ENCODE data around the gene SLC2A11. TPM values are rescaled to one million over a fixed set of nuclear protein-coding genes. Genes with fewer than 3 reads are reported as not detected.
A peak's percentile ranks its signal among the peaks of the same experiment; 100 is the strongest.

SLC2A11 gene
- total RNA-seq, 1 experiment from 2014 or later: 17.2 TPM

- TF ChIP-seq MAX (IDR thresholded peaks at IDR 0.05): no peak
- no peak for TF ChIP-seq EZH2 (IDR thresholded peaks at IDR 0.05)
- TF ChIP-seq YY1 (IDR thresholded peaks at IDR 0.05; ENCODE audit: extremely low read depth, insufficient replicate concordance, low read depth, low read length): no peak
Observed at GRCh38 chr22:23837911-23838680, 19.6 kb upstream of the SLC2A11 start (continued).

- Histone ChIP-seq H3K9me3 (ENCODE audit: control insufficient read depth in 1 of 2, insufficient read depth in 1 of 2, low read depth in 1 of 2, low read length in 2 of 2) (no peaks in the 10 kb centered on the region), H2AFZ (ENCODE audit: low read depth, low read length, poor library complexity, severe bottlenecking) (no peak within 1 kb of the TSS), H3K4me1 (ENCODE audit: control insufficient read depth in 1 of 2, insufficient read depth in 2 of 2, low read length in 2 of 2) (no peaks in the 10 kb centered on the region), H3K36me3 (ENCODE audit: control insufficient read depth in 1 of 2, insufficient read depth in 2 of 2, low read length in 2 of 2) (peaks cover 0 to 2% of the 10 kb centered on the region in 2 experiments; a peak in 2 of 4 replicates), H3K9ac (ENCODE audit: low read length) (no peak within 1 kb of the TSS), H3K4me2 (ENCODE audit: low read length) (no peak within 1 kb of the TSS), H4K20me1 (ENCODE audit: insufficient read depth) (no peaks in the 10 kb centered on the region), H3K27me3 (ENCODE audit: insufficient read depth, low read length) (no peaks in the 10 kb centered on the region), H3K79me2 (ENCODE audit: insufficient read depth, low read length) (no peaks in the 10 kb centered on the region), H3K27ac (ENCODE audit: low read depth, low read length) (no peak within 1 kb of the TSS), H3K4me3 (replicated peaks in 1 of 2; ENCODE audit: low read depth in 1 of 2, low read length in 2 of 2) (no peak within 1 kb of the TSS), H3K9me2 (ENCODE audit: insufficient read depth) (no peaks in the 10 kb centered on the region)
- no TSS peak for BruUV-seq (replicated peaks)
- no peak for DNase-seq (ENCODE audit: low read depth, low spot score)
- peak; percentile 46 for ATAC-seq
- ChIA-PET RAD21 (ENCODE audit: low non-redundant PET in 1 of 2, low total read pairs in 2 of 2, uncharacterized antibody in 2 of 2, unreplicated experiment in 2 of 2) (no interaction called here), POLR2A (no interaction called here), CTCF (no interaction called here)
- TF ChIP-seq ZFX (IDR thresholded peaks at IDR 0.05) (no peak), FOSL1 (IDR thresholded peaks at IDR 0.05; ENCODE audit: low read depth) (no peak), JUND (IDR thresholded peaks at IDR 0.05) (no peak), POLR2A (IDR thresholded peaks at IDR 0.05; ENCODE audit: borderline replicate concordance, extremely low read depth, insufficient read depth, insufficient read length) (no peak), SRF (IDR thresholded peaks at IDR 0.05; ENCODE audit: low read depth) (no peak), SIN3A (IDR thresholded peaks at IDR 0.05; ENCODE audit: low read depth) (no peak), EZH2 (IDR thresholded peaks at IDR 0.05) (no peak), CTCF (IDR thresholded peaks at IDR 0.05 in 2 of 3, conservative IDR thresholded peaks at IDR 0.05 in 1 of 3; ENCODE audit: borderline replicate concordance in 1 of 3, insufficient read depth in 1 of 3, low read depth in 2 of 3, low read length in 2 of 3) (no peak), CBX3 (IDR thresholded peaks at IDR 0.05; ENCODE audit: low read depth) (no peak), ZNF274 (IDR thresholded peaks at IDR 0.05; ENCODE audit: low read depth, low read length) (no peak), TCF7L2 (IDR thresholded peaks at IDR 0.05; ENCODE audit: borderline replicate concordance, extremely low read depth, insufficient read depth, insufficient read length) (no peak), MAX (IDR thresholded peaks at IDR 0.05) (no peak), POLR2AphosphoS5 (IDR thresholded peaks at IDR 0.05; ENCODE audit: low read depth, low read length) (no peak), REST (IDR thresholded peaks at IDR 0.05; ENCODE audit: low read depth) (no peak), ATF3 (IDR thresholded peaks at IDR 0.05) (no peak), RAD21 (IDR thresholded peaks at IDR 0.05; ENCODE audit: low read depth) (no peak)
- intact Hi-C loops (cut with micrococcal nuclease): no loop called here
Observed at GRCh38 chr22:23838681-23839468, 18.8 kb upstream of the SLC2A11 start, which contains the start of gene DERL3. DERL3 (minus strand) TSS chr22:23839006; CDS start chr22:23838987, 19 bp downstream.
